Measurements from ENCODE around the gene SMCR8. TPM values are rescaled to one million over a fixed set of nuclear protein-coding genes. Genes with fewer than 3 reads are reported as not detected.
A peak's percentile ranks its signal among the peaks of the same experiment; 100 is the strongest.

The SMCR8 gene
- total RNA-seq, 2 donors from 2014 or later = 20.7 to 22.2 TPM

GRCh38 chr17:18327556-18327955 is 12.5 kb downstream of the SMCR8 start:
- Mint-ChIP-seq H3K4me1 (no peaks in the 10 kb centered on the region), H3K4me3 (no peak overlapping the region), H3K27ac (no peak overlapping the region), H3K9me3 (peaks cover 6% of the 10 kb centered on the region), H3K36me3 (ENCODE audit: low read depth) (peaks cover 78% of the 10 kb centered on the region), H3K27me3 (ENCODE audit: insufficient read depth) (no peaks in the 10 kb centered on the region)
- Histone ChIP-seq H3K4me3 (ENCODE audit: low read length) (no peak overlapping the region), H3K4me1 (ENCODE audit: control insufficient read depth, insufficient read depth, low read length) (no peaks in the 10 kb centered on the region), H3K9ac (ENCODE audit: extremely low read depth, low read length, poor library complexity, severe bottlenecking) (no peak overlapping the region), H3K27me3 (ENCODE audit: control insufficient read depth, insufficient read depth, low read length, poor library complexity, severe bottlenecking) (no peaks in the 10 kb centered on the region), H3K27ac (ENCODE audit: low read depth, low read length) (no peak overlapping the region), H3K9me3 (ENCODE audit: control insufficient read depth, low read length) (peaks cover 9% of the 10 kb centered on the region), H3K36me3 (ENCODE audit: control insufficient read depth, insufficient read depth, low read length) (peaks cover 68% of the 10 kb centered on the region)
- no peak for DNase-seq
- 96 to 97% methylated on average over 10 of the region's 10 CpGs for WGBS, 2 experiments (ENCODE audit: insufficient coverage in 1 of 2, insufficient read length in 1 of 2)
- TF ChIP-seq, protein P1, sequence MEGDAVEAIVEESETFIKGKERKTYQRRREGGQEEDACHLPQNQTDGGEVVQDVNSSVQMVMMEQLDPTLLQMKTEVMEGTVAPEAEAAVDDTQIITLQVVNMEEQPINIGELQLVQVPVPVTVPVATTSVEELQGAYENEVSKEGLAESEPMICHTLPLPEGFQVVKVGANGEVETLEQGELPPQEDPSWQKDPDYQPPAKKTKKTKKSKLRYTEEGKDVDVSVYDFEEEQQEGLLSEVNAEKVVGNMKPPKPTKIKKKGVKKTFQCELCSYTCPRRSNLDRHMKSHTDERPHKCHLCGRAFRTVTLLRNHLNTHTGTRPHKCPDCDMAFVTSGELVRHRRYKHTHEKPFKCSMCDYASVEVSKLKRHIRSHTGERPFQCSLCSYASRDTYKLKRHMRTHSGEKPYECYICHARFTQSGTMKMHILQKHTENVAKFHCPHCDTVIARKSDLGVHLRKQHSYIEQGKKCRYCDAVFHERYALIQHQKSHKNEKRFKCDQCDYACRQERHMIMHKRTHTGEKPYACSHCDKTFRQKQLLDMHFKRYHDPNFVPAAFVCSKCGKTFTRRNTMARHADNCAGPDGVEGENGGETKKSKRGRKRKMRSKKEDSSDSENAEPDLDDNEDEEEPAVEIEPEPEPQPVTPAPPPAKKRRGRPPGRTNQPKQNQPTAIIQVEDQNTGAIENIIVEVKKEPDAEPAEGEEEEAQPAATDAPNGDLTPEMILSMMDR (conservative IDR thresholded peaks at IDR 0.05) = no peak

DNA sequence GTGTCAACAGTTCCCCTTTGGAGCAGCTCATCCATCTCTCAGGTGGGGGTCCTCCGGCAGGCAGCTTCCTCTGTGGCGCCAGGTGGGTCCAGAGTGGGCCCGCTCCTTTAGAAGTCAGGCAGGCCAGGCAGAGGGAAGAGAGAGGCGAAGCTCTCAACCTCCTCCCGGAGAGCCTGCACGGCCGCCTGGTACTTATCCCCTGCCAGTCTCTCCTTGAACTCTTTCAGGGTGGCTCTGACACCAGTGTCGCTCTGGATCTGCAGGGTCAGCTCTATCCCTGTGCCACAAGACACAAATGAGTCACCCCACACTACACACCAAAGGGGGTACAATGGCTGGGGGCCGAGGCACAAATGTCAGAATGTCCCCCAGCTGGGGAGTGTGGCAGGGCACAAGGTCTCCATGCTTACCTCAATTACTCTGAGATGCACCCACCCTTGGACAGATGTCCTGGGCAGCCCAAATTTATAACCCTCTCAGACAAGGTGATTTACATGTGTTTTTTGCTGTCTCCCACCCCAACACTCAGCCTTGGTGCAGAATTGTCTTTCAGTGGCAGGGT is 13.6 kb downstream of the SMCR8 start:
- Mint-ChIP-seq H3K36me3 (ENCODE audit: low read depth) (peaks cover 75% of the 10 kb centered on the region), H3K4me1 (no peaks in the 10 kb centered on the region), H3K27me3 (ENCODE audit: insufficient read depth) (no peaks in the 10 kb centered on the region), H3K9me3 (peaks cover 6% of the 10 kb centered on the region), H3K27ac (no peak overlapping the region), H3K4me3 (no peak overlapping the region)
- Histone ChIP-seq H3K9ac (ENCODE audit: extremely low read depth, low read length, poor library complexity, severe bottlenecking) (no peak overlapping the region), H3K36me3 (ENCODE audit: control insufficient read depth, insufficient read depth, low read length) (peaks cover 62% of the 10 kb centered on the region), H3K4me3 (ENCODE audit: low read length) (no peak overlapping the region), H3K9me3 (ENCODE audit: control insufficient read depth, low read length) (peaks cover 9% of the 10 kb centered on the region), H3K4me1 (ENCODE audit: control insufficient read depth, insufficient read depth, low read length) (no peaks in the 10 kb centered on the region), H3K27ac (ENCODE audit: low read depth, low read length) (no peak overlapping the region), H3K27me3 (ENCODE audit: control insufficient read depth, insufficient read depth, low read length, poor library complexity, severe bottlenecking) (no peaks in the 10 kb centered on the region)
- 92 to 98% methylated on average over 6 to 9 of the region's 9 CpGs for WGBS, 2 experiments (ENCODE audit: insufficient coverage in 1 of 2, insufficient read length in 1 of 2)
- DNase-seq = peak; percentile 53
- TF ChIP-seq, protein P1 (conservative IDR thresholded peaks at IDR 0.05) = no peak

DNA sequence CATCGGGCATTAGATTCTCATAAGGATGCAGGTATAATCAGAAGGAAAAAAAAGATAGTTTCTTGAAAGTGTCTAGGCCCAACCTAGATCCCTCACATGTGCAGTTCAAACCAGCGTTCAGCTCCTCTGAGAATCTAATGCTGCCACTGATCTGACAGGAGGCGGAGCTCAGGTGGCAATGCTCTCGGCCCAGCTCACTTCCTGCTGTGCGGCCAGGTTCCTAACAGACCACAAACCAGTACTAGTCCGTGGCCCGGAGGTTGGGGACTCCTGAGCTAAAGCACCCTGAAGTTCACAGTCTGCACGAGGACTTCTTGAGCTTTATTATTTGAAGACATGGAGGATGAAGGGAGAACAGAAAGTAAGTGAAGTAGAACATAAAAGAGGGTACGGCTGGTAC is 16.8 kb downstream of the SMCR8 start:
- peaks cover 78% of the 10 kb centered on the region for H3K36me3 Mint-ChIP-seq (ENCODE audit: low read depth)
- peaks cover 62% of the 10 kb centered on the region for H3K36me3 ChIP-seq (ENCODE audit: control insufficient read depth, insufficient read depth, low read length)
- H3K4me3 ChIP-seq (ENCODE audit: low read length) = no peak overlapping the region
- H3K27me3 ChIP-seq (ENCODE audit: control insufficient read depth, insufficient read depth, low read length, poor library complexity, severe bottlenecking) = no peaks in the 10 kb centered on the region
- no peaks in the 10 kb centered on the region for H3K27me3 Mint-ChIP-seq (ENCODE audit: insufficient read depth)
- no peak overlapping the region for H3K4me3 Mint-ChIP-seq
- H3K27ac ChIP-seq (ENCODE audit: low read depth, low read length) = no peak overlapping the region
- peaks cover 8% of the 10 kb centered on the region for H3K9me3 ChIP-seq (ENCODE audit: control insufficient read depth, low read length)
- H3K9ac ChIP-seq (ENCODE audit: extremely low read depth, low read length, poor library complexity, severe bottlenecking) = no peak overlapping the region
- no peaks in the 10 kb centered on the region for H3K4me1 Mint-ChIP-seq
- DNase-seq = peak; percentile 52
- TF ChIP-seq, protein P1 (conservative IDR thresholded peaks at IDR 0.05) = no peak
- WGBS, 2 experiments (ENCODE audit: insufficient coverage in 1 of 2, insufficient read length in 1 of 2) = 92 to 95% methylated on average over 5 to 9 of the region's 9 CpGs
- H3K4me1 ChIP-seq (ENCODE audit: control insufficient read depth, insufficient read depth, low read length) = no peaks in the 10 kb centered on the region
- H3K9me3 Mint-ChIP-seq = peaks cover 12% of the 10 kb centered on the region
- no peak overlapping the region for H3K27ac Mint-ChIP-seq
